Chondrocyte (in vitro differentiated cells): ENCODE data around the gene UMODL1. TPM values are rescaled to one million over a fixed set of nuclear protein-coding genes. Genes with fewer than 3 reads are reported as not detected.
A peak's percentile ranks its signal among the peaks of the same experiment; 100 is the strongest.

Experiments used
- DNase-seq: peaks from one replicate; pipeline ENCODE4 v3.0.0; 2021; ENCODE audit warnings: mixed read lengths, low spot score
- H3K27ac Mint-ChIP-seq: one replicate; pipeline ENCODE4 v1.8.0; 2021; ENCODE audit warnings: mild to moderate bottlenecking, moderate library complexity, mixed read lengths; ENCODE audit not compliant: unreplicated experiment
- H3K27me3 Mint-ChIP-seq: 2 replicates; pipeline ENCODE4 v1.8.0; 2021; ENCODE audit warnings: low read depth, mixed read lengths
- H3K36me3 Mint-ChIP-seq: 2 replicates; pipeline ENCODE4 v1.8.0; 2021; ENCODE audit warnings: low read depth, mixed read lengths
- H3K4me1 Mint-ChIP-seq: 2 replicates; pipeline ENCODE4 v1.8.0; 2021; ENCODE audit warnings: low read depth, mild to moderate bottlenecking, mixed read lengths
- H3K4me3 Mint-ChIP-seq: one replicate; pipeline ENCODE4 v1.8.0; 2021; ENCODE audit warnings: mild to moderate bottlenecking, moderate library complexity, mixed read lengths; ENCODE audit not compliant: unreplicated experiment
- H3K9me3 Mint-ChIP-seq: 2 replicates; pipeline ENCODE4 v1.8.0; 2021; ENCODE audit warnings: low read depth, mixed read lengths
- CTCF ChIP-seq: fragments of 200-600 bp; sonication (generic); IDR thresholded peaks from 2 replicates; pipeline ENCODE4 v1.5.0; 2021; ENCODE audit warnings: antibody characterized with exemption, mild to moderate bottlenecking, moderate library complexity
- total RNA-seq: library from RNA; stranded (reverse); gene quantifications from 3 replicates; pipeline ENCODE4 v1.2.1, GENCODE V29; 2021

The UMODL1 gene
- total RNA-seq, 1 donor from 2014 or later, result not detected

GRCh38 chr21:42129300-42130266, 58.5 kb downstream of the UMODL1 start:
- Mint-ChIP-seq H3K9me3 (no peaks in the 10 kb centered on the region), H3K36me3 (no peaks in the 10 kb centered on the region), H3K27me3 (peaks cover 2% of the 10 kb centered on the region), H3K27ac (no peak overlapping the region), H3K4me3 (no peak overlapping the region), H3K4me1 (peaks cover 11% of the 10 kb centered on the region)
- DNase-seq, result peak; percentile 55
- TF ChIP-seq CTCF, result no peak

DNA sequence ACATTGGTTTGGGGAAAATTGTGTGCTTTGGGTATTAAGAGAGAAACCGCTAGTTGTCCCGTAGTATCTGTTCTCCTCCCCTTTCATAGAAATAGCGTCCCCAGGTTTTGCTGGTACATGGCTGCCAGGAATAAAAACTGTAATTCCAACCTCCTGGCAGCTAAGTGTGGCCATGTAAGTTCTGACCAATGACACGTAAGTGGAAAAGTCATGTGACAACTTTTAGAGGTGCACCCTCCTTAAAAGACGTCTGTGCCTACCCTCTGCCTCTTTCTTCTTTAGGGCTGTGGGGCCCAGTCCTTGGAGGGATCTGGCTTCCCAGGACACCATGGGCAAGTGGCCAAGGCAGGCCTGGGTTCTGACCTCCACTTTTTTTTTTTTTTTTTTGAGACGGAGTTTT, 59.3 kb downstream of the UMODL1 start:
- Mint-ChIP-seq H3K36me3 (no peaks in the 10 kb centered on the region), H3K4me3 (no peak overlapping the region), H3K27me3 (peaks cover 2% of the 10 kb centered on the region), H3K4me1 (peaks cover 6% of the 10 kb centered on the region), H3K27ac (no peak overlapping the region), H3K9me3 (no peaks in the 10 kb centered on the region)
- DNase-seq, result no peak
- no peak for TF ChIP-seq CTCF

- no peak for DNase-seq
- H3K9me3 Mint-ChIP-seq, result no peaks in the 10 kb centered on the region
- H3K4me1 Mint-ChIP-seq, result no peaks in the 10 kb centered on the region
- H3K27me3 Mint-ChIP-seq, result peaks cover 2% of the 10 kb centered on the region
- H3K36me3 Mint-ChIP-seq, result no peaks in the 10 kb centered on the region
- TF ChIP-seq CTCF, result no peak
- H3K4me3 Mint-ChIP-seq, result no peak overlapping the region
- no peak overlapping the region for H3K27ac Mint-ChIP-seq
Measured at GRCh38 chr21:42132183-42132582, 61.1 kb downstream of the UMODL1 start.

DNA sequence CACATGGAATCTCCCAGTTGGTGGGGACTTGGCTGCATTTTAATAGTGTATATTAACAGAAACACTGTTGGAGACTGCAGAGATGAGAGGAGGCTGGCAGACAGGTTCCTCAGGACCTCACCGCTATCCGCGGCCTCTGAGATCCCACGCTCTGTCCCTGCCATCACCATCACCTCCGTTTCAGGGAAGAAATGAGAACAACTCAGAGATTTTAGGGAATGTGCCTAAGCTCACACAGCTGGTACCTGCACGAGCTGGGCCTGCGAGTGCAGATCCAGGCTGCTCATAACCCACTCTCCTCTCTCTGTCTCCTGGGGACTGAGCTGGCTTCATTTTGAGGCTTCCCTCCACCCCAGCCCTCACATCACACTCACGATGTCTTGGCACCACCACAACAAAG, 62.0 kb downstream of the UMODL1 start:
- no peak for TF ChIP-seq CTCF
- Mint-ChIP-seq H3K27me3 (peaks cover 2% of the 10 kb centered on the region), H3K36me3 (no peaks in the 10 kb centered on the region), H3K9me3 (no peaks in the 10 kb centered on the region), H3K4me3 (no peak overlapping the region), H3K27ac (no peak overlapping the region), H3K4me1 (no peaks in the 10 kb centered on the region)
- DNase-seq, result no peak

DNA sequence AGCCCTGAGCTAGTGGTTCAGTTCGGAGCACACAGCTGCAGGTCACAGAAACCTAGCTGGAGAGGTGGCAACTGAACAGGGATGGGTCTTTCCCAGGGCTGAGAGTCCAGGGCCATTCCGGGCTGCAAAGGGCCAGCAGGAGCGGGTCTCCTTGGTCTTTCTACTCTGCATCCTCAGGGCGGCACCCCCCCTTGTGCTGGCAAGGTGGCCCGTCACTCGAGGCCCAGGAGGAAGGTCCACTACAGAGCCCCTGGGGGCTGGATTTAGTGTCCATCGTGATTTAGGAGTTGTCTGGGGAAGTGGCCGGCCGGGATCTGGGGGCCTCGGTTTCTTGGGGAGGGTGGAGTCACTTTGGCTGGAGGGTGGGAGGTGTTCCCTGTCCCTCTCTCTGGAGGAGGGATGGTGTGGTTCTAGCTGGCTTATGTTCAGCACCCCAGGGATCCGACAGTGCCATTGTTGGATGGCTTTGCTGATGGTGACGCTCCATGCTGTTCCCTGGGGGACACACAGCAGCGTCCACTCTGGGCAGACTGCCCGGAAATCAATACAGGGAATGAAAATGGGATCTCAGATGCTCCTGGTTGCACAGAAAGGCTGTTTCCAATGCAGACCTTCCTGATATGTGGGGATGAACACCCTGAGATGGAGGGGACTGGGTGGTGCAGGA, 64.4 kb downstream of the UMODL1 start:
- no peak overlapping the region for H3K27ac Mint-ChIP-seq
- no peaks in the 10 kb centered on the region for H3K4me1 Mint-ChIP-seq
- no peaks in the 10 kb centered on the region for H3K9me3 Mint-ChIP-seq
- H3K36me3 Mint-ChIP-seq, result no peaks in the 10 kb centered on the region
- peaks cover 5% of the 10 kb centered on the region for H3K27me3 Mint-ChIP-seq
- no peak overlapping the region for H3K4me3 Mint-ChIP-seq
- TF ChIP-seq CTCF, result no peak
- DNase-seq, result no peak
